ENCODE results near the gene SH3RF1. TPM values are rescaled to one million over a fixed set of nuclear protein-coding genes. Genes with fewer than 3 reads are reported as not detected.

Gene SH3RF1
- total RNA-seq, 4 donors from 2014 or later, result 10.0 to 11.8 (median 10.9) TPM

- Histone ChIP-seq H3K27me3 (no peaks in the 10 kb centered on the region), H3K4me3 (no peak overlapping the region), H3K9me3 (no peaks in the 10 kb centered on the region), H3K27ac (replicated peaks in 1 of 4) (no peak overlapping the region), H3K36me3 (peaks cover 2 to 33% (median 21%) of the 10 kb centered on the region in 4 donors), H3K4me1 (no peaks in the 10 kb centered on the region)
- DNase-seq (ENCODE audit: extremely low spot score), result no peak
- WGBS, result 90% methylated on average over 1 of the region's 1 CpG
- intact Hi-C loops (cut with DNase I), result no loop called here
- TF ChIP-seq POLR2A (IDR thresholded peaks at IDR 0.05; ENCODE audit: low read depth) (no peak), POLR2AphosphoS5 (IDR thresholded peaks at IDR 0.05) (no peak), EP300 (IDR thresholded peaks at IDR 0.05) (no peak)
- TF ChIP-seq, protein P1, sequence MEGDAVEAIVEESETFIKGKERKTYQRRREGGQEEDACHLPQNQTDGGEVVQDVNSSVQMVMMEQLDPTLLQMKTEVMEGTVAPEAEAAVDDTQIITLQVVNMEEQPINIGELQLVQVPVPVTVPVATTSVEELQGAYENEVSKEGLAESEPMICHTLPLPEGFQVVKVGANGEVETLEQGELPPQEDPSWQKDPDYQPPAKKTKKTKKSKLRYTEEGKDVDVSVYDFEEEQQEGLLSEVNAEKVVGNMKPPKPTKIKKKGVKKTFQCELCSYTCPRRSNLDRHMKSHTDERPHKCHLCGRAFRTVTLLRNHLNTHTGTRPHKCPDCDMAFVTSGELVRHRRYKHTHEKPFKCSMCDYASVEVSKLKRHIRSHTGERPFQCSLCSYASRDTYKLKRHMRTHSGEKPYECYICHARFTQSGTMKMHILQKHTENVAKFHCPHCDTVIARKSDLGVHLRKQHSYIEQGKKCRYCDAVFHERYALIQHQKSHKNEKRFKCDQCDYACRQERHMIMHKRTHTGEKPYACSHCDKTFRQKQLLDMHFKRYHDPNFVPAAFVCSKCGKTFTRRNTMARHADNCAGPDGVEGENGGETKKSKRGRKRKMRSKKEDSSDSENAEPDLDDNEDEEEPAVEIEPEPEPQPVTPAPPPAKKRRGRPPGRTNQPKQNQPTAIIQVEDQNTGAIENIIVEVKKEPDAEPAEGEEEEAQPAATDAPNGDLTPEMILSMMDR (IDR thresholded peaks at IDR 0.05), result no peak
Measured at GRCh38 chr4:169127314-169127713, 143.4 kb downstream of the SH3RF1 start.

DNA sequence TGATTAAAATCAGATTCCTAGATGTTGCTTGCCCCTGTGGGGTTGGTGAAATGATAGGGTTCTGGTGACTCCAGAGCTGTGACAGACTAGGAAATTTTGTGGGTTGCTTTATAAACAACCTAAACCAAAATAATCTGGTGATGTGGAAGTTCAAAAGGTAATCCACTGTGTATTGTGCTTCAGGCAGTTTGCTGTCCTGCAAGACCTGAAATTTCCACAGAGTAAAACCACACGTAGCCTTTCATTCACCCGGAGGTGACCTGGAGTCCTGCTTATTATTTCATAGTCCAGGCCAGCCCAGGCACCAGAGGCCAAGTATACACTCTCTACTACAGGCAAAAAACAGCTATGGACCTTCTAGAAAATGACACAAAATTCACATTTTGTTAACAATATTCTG, 146.1 kb downstream of the SH3RF1 start:
- no peak for DNase-seq (ENCODE audit: extremely low spot score)
- Histone ChIP-seq H3K4me3 (no peak overlapping the region), H3K9me3 (no peaks in the 10 kb centered on the region), H3K4me1 (no peaks in the 10 kb centered on the region), H3K27ac (replicated peaks in 1 of 4) (no peak overlapping the region), H3K36me3 (peaks cover 4 to 47% (median 23%) of the 10 kb centered on the region in 4 donors), H3K27me3 (no peaks in the 10 kb centered on the region)
- TF ChIP-seq EP300 (IDR thresholded peaks at IDR 0.05) (no peak), POLR2AphosphoS5 (IDR thresholded peaks at IDR 0.05) (no peak), POLR2A (IDR thresholded peaks at IDR 0.05; ENCODE audit: low read depth) (no peak)
- TF ChIP-seq, protein P1 (IDR thresholded peaks at IDR 0.05), result no peak
- intact Hi-C loops (cut with DNase I), result no loop called here
- 90% methylated on average over 2 of the region's 2 CpGs for WGBS

GRCh38 chr4:169122422-169122821, 148.3 kb downstream of the SH3RF1 start:
- H3K9me3 ChIP-seq, result no peaks in the 10 kb centered on the region
- H3K4me3 ChIP-seq, result no peak overlapping the region
- H3K4me1 ChIP-seq, result no peaks in the 10 kb centered on the region
- intact Hi-C loops (cut with DNase I), result loop anchor here (1.0 kb wide), 1 partner anchor 10 kb away; no protein-coding TSS in a partner anchor
- DNase-seq (ENCODE audit: extremely low spot score), result no peak
- peaks cover 2 to 45% (median 20%) of the 10 kb centered on the region in 4 donors for H3K36me3 ChIP-seq
- no peak overlapping the region for H3K27ac ChIP-seq (replicated peaks in 1 of 4)
- no peaks in the 10 kb centered on the region for H3K27me3 ChIP-seq
- TF ChIP-seq POLR2AphosphoS5 (IDR thresholded peaks at IDR 0.05) (no peak), POLR2A (IDR thresholded peaks at IDR 0.05; ENCODE audit: low read depth) (no peak), EP300 (IDR thresholded peaks at IDR 0.05) (no peak)
- TF ChIP-seq, protein P1 (IDR thresholded peaks at IDR 0.05), result no peak
- WGBS, result 54% methylated on average over 2 of the region's 2 CpGs

DNA sequence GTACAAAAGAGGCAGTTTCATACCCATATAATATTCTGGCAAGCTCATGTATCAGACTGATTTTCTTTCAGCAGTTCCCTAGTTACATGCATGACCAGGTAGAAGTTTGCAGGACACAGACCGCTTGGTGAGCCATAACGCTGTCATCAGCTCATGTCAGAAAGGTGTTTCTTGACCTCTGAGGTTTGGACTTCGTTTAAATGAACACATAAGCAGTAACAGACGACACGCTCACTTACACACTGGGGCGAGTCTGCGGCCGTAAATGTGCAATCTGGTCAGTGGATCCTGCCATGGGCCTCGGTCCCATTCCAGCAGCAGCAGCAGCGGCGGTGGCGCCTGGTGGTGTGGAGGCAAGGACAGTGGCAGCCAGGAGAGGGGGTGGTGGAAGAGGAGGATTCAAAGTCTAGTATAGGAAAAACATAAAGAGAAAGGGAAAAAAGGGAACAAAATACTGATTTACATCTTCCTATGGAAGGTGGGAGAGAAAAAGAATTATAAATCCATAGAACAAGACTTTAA, 148.8 kb downstream of the SH3RF1 start:
- intact Hi-C loops (cut with DNase I), result loop anchor here (1.0 kb wide), 1 partner anchor 10 kb away; no protein-coding TSS in a partner anchor
- no peak for DNase-seq (ENCODE audit: extremely low spot score)
- TF ChIP-seq POLR2AphosphoS5 (IDR thresholded peaks at IDR 0.05), result no peak
- no peak for TF ChIP-seq EP300 (IDR thresholded peaks at IDR 0.05)
- no peak for TF ChIP-seq POLR2A (IDR thresholded peaks at IDR 0.05; ENCODE audit: low read depth)
- TF ChIP-seq, protein P1 (IDR thresholded peaks at IDR 0.05), result no peak

GRCh38 chr4:169120624-169121023, 150.1 kb downstream of the SH3RF1 start:
- Histone ChIP-seq H3K4me3 (no peak overlapping the region), H3K27ac (replicated peaks in 1 of 4) (no peak overlapping the region), H3K9me3 (no peaks in the 10 kb centered on the region), H3K4me1 (no peaks in the 10 kb centered on the region), H3K27me3 (no peaks in the 10 kb centered on the region), H3K36me3 (peaks cover 20 to 61% (median 37%) of the 10 kb centered on the region in 4 donors)
- TF ChIP-seq EP300 (IDR thresholded peaks at IDR 0.05) (no peak), POLR2AphosphoS5 (IDR thresholded peaks at IDR 0.05) (no peak), POLR2A (IDR thresholded peaks at IDR 0.05; ENCODE audit: low read depth) (no peak)
- TF ChIP-seq, protein P1 (IDR thresholded peaks at IDR 0.05), result no peak
- 100% methylated on average over 2 of the region's 2 CpGs for WGBS
- intact Hi-C loops (cut with DNase I), result no loop called here
- DNase-seq (ENCODE audit: extremely low spot score), result no peak

More for the DNA sequence above, 148.8 kb downstream of the SH3RF1 start:
- Histone ChIP-seq H3K9me3 (no peaks in the 10 kb centered on the region), H3K27ac (replicated peaks in 1 of 4) (no peak overlapping the region), H3K4me3 (no peak overlapping the region), H3K27me3 (no peaks in the 10 kb centered on the region), H3K36me3 (peaks cover 7 to 49% (median 25%) of the 10 kb centered on the region in 4 donors), H3K4me1 (no peaks in the 10 kb centered on the region)
- WGBS, result 95% methylated on average over 12 of the region's 12 CpGs

Data from esophagus muscularis mucosa (tissue), 4 donors.